Esophagus muscularis mucosa (tissue), 4 donors: Measurements from ENCODE around the gene BNC2.

Experiments
- CTCF ChIP-seq, 3 experiments: fragments of 200-600 bp in 2 of 3; fragments of 450-650 bp in 1 of 3; sonication (generic) in 2 of 3; IDR thresholded peaks; one replicate each; pipeline ENCODE4 v1.5.1; 2017 to 2019; ENCODE audit warnings: antibody characterized with exemption in 3 of 3, mild to moderate bottlenecking in 2 of 3, moderate library complexity in 1 of 3
- EP300 ChIP-seq: sonication (generic); formaldehyde crosslinking; IDR thresholded peaks from one replicate; pipeline ENCODE4 v1.6.1; 2017; ENCODE audit warnings: antibody characterized with exemption
- POLR2A ChIP-seq: fragments of 450-650 bp; IDR thresholded peaks from one replicate; pipeline ENCODE4 v1.6.1; 2017; ENCODE audit warnings: antibody characterized with exemption, moderate library complexity, mild to moderate bottlenecking, low read depth
- POLR2AphosphoS5 ChIP-seq, 2 donors: sonication (generic); formaldehyde crosslinking; IDR thresholded peaks; one replicate each; pipeline ENCODE4 v1.6.1; 2017; ENCODE audit warnings: antibody characterized with exemption in 2 of 2

GRCh38 chr9:16763946-16764345, 106.5 kb downstream of the BNC2 start:
- no peak for TF ChIP-seq CTCF (IDR thresholded peaks at IDR 0.05)
- no peak for TF ChIP-seq POLR2A
- no peak for TF ChIP-seq POLR2AphosphoS5 (IDR thresholded peaks at IDR 0.05)
- no peak for TF ChIP-seq EP300
